Keratinocyte (primary cell): ENCODE data around the gene ACSM3. TPM values are rescaled to one million over a fixed set of nuclear protein-coding genes. Genes with fewer than 3 reads are reported as not detected.

Source experiments
- DNase-seq: peaks from one replicate; pipeline ENCODE4 v3.0.0-alpha.2; 2011; ENCODE audit warnings: low read depth, missing footprints, low spot score
- FAIRE-seq: peaks from 2 replicates; lab custom pipeline; 2011; peaks lifted over from hg19 to GRCh38; lab: Jason Lieb, UNC
- H2AFZ ChIP-seq: 2 replicates; pipeline ENCODE4 v1.6.0; 2012; ENCODE audit warnings: low read length, control low read depth, inconsistent platforms; ENCODE audit not compliant: control insufficient read depth
- H3K27ac ChIP-seq: 2 replicates; pipeline ENCODE4 v1.5.1; 2011; ENCODE audit warnings: low read length; ENCODE audit not compliant: control insufficient read depth, insufficient read depth
- H3K27me3 ChIP-seq: 3 replicates; pipeline ENCODE4 v1.6.0; 2011; ENCODE audit warnings: low read length; ENCODE audit not compliant: control insufficient read depth, insufficient read depth; ENCODE audit errors: extremely low read depth
- H3K36me3 ChIP-seq, 2 experiments: 2 replicates in 1 of 2; 3 replicates in 1 of 2; pipeline ENCODE4 v1.5.1; 2011; ENCODE audit warnings: low read length in 2 of 2, mild to moderate bottlenecking in 1 of 2; ENCODE audit not compliant: control insufficient read depth in 2 of 2, insufficient read depth in 2 of 2; ENCODE audit errors: extremely low read depth in 1 of 2
- H3K4me1 ChIP-seq: 3 replicates; pipeline ENCODE4 v1.5.1; 2011; ENCODE audit warnings: low read length; ENCODE audit not compliant: control insufficient read depth, insufficient read depth; ENCODE audit errors: extremely low read depth
- H3K4me2 ChIP-seq: 3 replicates; pipeline ENCODE4 v1.6.0; 2011; ENCODE audit warnings: low read depth, low read length; ENCODE audit not compliant: control insufficient read depth, insufficient read depth; ENCODE audit errors: extremely low read depth
- H3K4me3 ChIP-seq, 3 experiments: fragments of 200-600 bp in 1 of 3; sonication (generic) in 1 of 3; 2 replicates in 2 of 3; 3 replicates in 1 of 3; pipeline ENCODE4 v1.5.1; 2011 to 2016; ENCODE audit warnings: low read length in 3 of 3, mild to moderate bottlenecking in 3 of 3, control low read depth in 2 of 3, inconsistent platforms in 1 of 3, low read depth in 1 of 3, mixed read lengths in 1 of 3, mixed run types in 1 of 3, moderate library complexity in 1 of 3; ENCODE audit not compliant: control insufficient read depth in 2 of 3, insufficient read depth in 2 of 3; ENCODE audit errors: extremely low read depth in 1 of 3
- H3K79me2 ChIP-seq: 2 replicates; pipeline ENCODE4 v1.6.0; 2012; ENCODE audit warnings: low read length; ENCODE audit not compliant: control insufficient read depth, insufficient read depth
- H3K9ac ChIP-seq: 3 replicates; pipeline ENCODE4 v1.6.0; 2011; ENCODE audit warnings: low read length; ENCODE audit not compliant: control insufficient read depth, insufficient read depth; ENCODE audit errors: extremely low read depth
- H3K9me1 ChIP-seq: 3 replicates; pipeline ENCODE4 v1.6.0; 2011; ENCODE audit warnings: low read length; ENCODE audit not compliant: control insufficient read depth, insufficient read depth; ENCODE audit errors: extremely low read depth
- H3K9me3 ChIP-seq: 2 replicates; pipeline ENCODE4 v1.5.1; 2012; ENCODE audit warnings: low read depth, low read length; ENCODE audit not compliant: control insufficient read depth
- H4K20me1 ChIP-seq: 3 replicates; pipeline ENCODE4 v1.6.0; 2011; ENCODE audit warnings: low read length; ENCODE audit not compliant: control insufficient read depth, insufficient read depth; ENCODE audit errors: extremely low read depth
- CTCF ChIP-seq, 3 experiments: IDR thresholded peaks in 1 of 3; conservative IDR thresholded peaks in 1 of 3; optimal IDR thresholded peaks in 1 of 3; 2 replicates in 2 of 3; 3 replicates in 1 of 3; pipeline versions ENCODE3 to v1.5.1; 2011; ENCODE audit warnings: low read length in 3 of 3, mild to moderate bottlenecking in 3 of 3, moderate library complexity in 2 of 3, control low read depth in 1 of 3, inconsistent platforms in 1 of 3; ENCODE audit not compliant: insufficient read depth in 2 of 3; ENCODE audit errors: extremely low read depth in 1 of 3
- EZH2 ChIP-seq: IDR thresholded peaks from one replicate; pipeline ENCODE4 v1.6.1; 2012; ENCODE audit warnings: inconsistent platforms, mild to moderate bottlenecking, low read length, moderate library complexity
- dilution Hi-C: fragments of 300-500 bp; cut with MboI; formaldehyde crosslinking; loops from one replicate; pipeline ENCODE4 v1.7.0; 2020; ENCODE audit warnings: low sequenced_read_pairs; ENCODE audit not compliant: extremely low pct_ligation_motif_present
- polyA plus RNA-seq, 5 experiments: library from polyadenylated mRNA; depleted of rRNA in 3 of 5; stranded (reverse) in 3 of 5; stranded (forward) in 1 of 5; unstranded in 1 of 5; fragments of >200 nt; gene quantifications; 1 replicate in 1 of 5; 2 replicates in 3 of 5; 3 replicates in 1 of 5; pipeline versions ENCODE4 v1.2.1 to v1.2.3, GENCODE V29; 2011 to 2012; ENCODE audit warnings: missing spikeins in 2 of 5, low read depth in 1 of 5, low replicate concordance in 1 of 5

Gene ACSM3
- polyA plus RNA-seq, 1 donor (not counting 4 experiments of a cell fraction or from before 2014, with no cell fraction given) = 0.38 TPM

- FAIRE-seq = no peak
- DNase-seq = no peak
- H3K27ac ChIP-seq = no peak overlapping the region
Observed at GRCh38 chr16:20760346-20760745, 3.5 kb upstream of the ACSM3 start.

GRCh38 chr16:20761175-20761574 lies 2.6 kb upstream of the ACSM3 start:
- no peak for TF ChIP-seq CTCF (optimal IDR thresholded peaks at IDR 0.05 in 1 of 3, IDR thresholded peaks at IDR 0.05 in 1 of 3, conservative IDR thresholded peaks at IDR 0.05 in 1 of 3; ENCODE audit: extremely low read depth in 1 of 3, insufficient read depth in 2 of 3, low read length in 3 of 3)
- Histone ChIP-seq H3K27me3 (no peaks in the 10 kb centered on the region), H3K79me2 (no peaks in the 10 kb centered on the region), H3K36me3 (no peaks in the 10 kb centered on the region), H3K4me3 (no peak overlapping the region), H2AFZ (no peak overlapping the region), H3K9me1 (no peaks in the 10 kb centered on the region), H3K27ac (no peak overlapping the region), H4K20me1 (no peaks in the 10 kb centered on the region), H3K9ac (no peak overlapping the region), H3K9me3 (no peaks in the 10 kb centered on the region), H3K4me1 (peaks cover 5% of the 10 kb centered on the region), H3K4me2 (no peak overlapping the region)
- FAIRE-seq (no peak), DNase-seq (no peak)
- dilution Hi-C loops = no loop called here

More at GRCh38 chr16:20760346-20760745, 3.5 kb upstream of the ACSM3 start:
- TF ChIP-seq CTCF (optimal IDR thresholded peaks at IDR 0.05 in 1 of 3, IDR thresholded peaks at IDR 0.05 in 1 of 3, conservative IDR thresholded peaks at IDR 0.05 in 1 of 3; ENCODE audit: extremely low read depth in 1 of 3, insufficient read depth in 2 of 3, low read length in 3 of 3) (no peak), EZH2 (no peak)
- no peaks in the 10 kb centered on the region for H3K36me3 ChIP-seq
- no peak overlapping the region for H3K9ac ChIP-seq
- no peak overlapping the region for H2AFZ ChIP-seq
- H3K4me2 ChIP-seq = no peak overlapping the region
- H4K20me1 ChIP-seq = no peaks in the 10 kb centered on the region
- H3K4me1 ChIP-seq = peaks cover 5% of the 10 kb centered on the region
- H3K79me2 ChIP-seq = no peaks in the 10 kb centered on the region
- H3K27me3 ChIP-seq = no peaks in the 10 kb centered on the region
- no peaks in the 10 kb centered on the region for H3K9me1 ChIP-seq
- H3K9me3 ChIP-seq = no peaks in the 10 kb centered on the region
- dilution Hi-C loops = no loop called here
- no peak overlapping the region for H3K4me3 ChIP-seq
